WERI-Rb-1 (cell line): ENCODE data around the gene ZNHIT2.

Experiments used
- DNase-seq: peaks from one replicate; pipeline ENCODE4 v3.0.0-alpha.2; 2020
- H3K27ac ChIP-seq: fragments of 250-450 bp; sonication (Bioruptor Pico); 2 replicates; pipeline ENCODE4 v1.5.1; 2020; ENCODE audit warnings: mild to moderate bottlenecking, moderate library complexity
- H3K27me3 ChIP-seq: fragments of 250-450 bp; sonication (Bioruptor Pico); 2 replicates; pipeline ENCODE4 v1.5.1; 2021; ENCODE audit warnings: mild to moderate bottlenecking, low read depth, moderate library complexity; ENCODE audit not compliant: insufficient read depth, severe bottlenecking
- H3K36me3 ChIP-seq: fragments of 250-450 bp; sonication (Bioruptor Pico); 2 replicates; pipeline ENCODE4 v1.5.1; 2020; ENCODE audit warnings: mild to moderate bottlenecking, moderate library complexity
- H3K4me3 ChIP-seq: 2 replicates; pipeline ENCODE4 v1.5.1; 2011; ENCODE audit warnings: low read depth, mild to moderate bottlenecking, control low read depth, low read length
- H3K9me3 ChIP-seq: fragments of 250-450 bp; sonication (Bioruptor Pico); 2 replicates; pipeline ENCODE4 v1.5.1; 2021; ENCODE audit warnings: mild to moderate bottlenecking, moderate library complexity; ENCODE audit not compliant: severe bottlenecking
- CTCF ChIP-seq: IDR thresholded peaks from 2 replicates; pipeline ENCODE4 v1.5.1; 2011; ENCODE audit warnings: low read depth, mild to moderate bottlenecking, control low read depth, inconsistent platforms, low read length

The ZNHIT2 gene

GRCh38 chr11:65095427-65095826 lies 22.1 kb downstream of the ZNHIT2 start:
- Histone ChIP-seq H3K27me3 (no peaks in the 10 kb centered on the region), H3K27ac (peak overlapping the region; percentile 92; the same call in 1 of the 2 replicates), H3K36me3 (peaks cover 15% of the 10 kb centered on the region), H3K4me3 (no peak overlapping the region), H3K9me3 (no peaks in the 10 kb centered on the region)
- DNase-seq, result no peak
- TF ChIP-seq CTCF, result no peak

- no peak for TF ChIP-seq CTCF
- no peak for DNase-seq
- no peaks in the 10 kb centered on the region for H3K9me3 ChIP-seq
- H3K27ac ChIP-seq, result no peak overlapping the region
- H3K4me3 ChIP-seq, result no peak overlapping the region
- H3K27me3 ChIP-seq, result no peaks in the 10 kb centered on the region
- peaks cover 9% of the 10 kb centered on the region for H3K36me3 ChIP-seq
These were observed 26.9 kb downstream of the ZNHIT2 start for GRCh38 chr11:65090628-65091027.

GRCh38 chr11:65089621-65090020 lies 27.9 kb downstream of the ZNHIT2 start:
- H3K27me3 ChIP-seq, result no peaks in the 10 kb centered on the region
- H3K9me3 ChIP-seq, result no peaks in the 10 kb centered on the region
- no peak overlapping the region for H3K27ac ChIP-seq
- peaks cover 16% of the 10 kb centered on the region for H3K36me3 ChIP-seq
- no peak overlapping the region for H3K4me3 ChIP-seq
- no peak for TF ChIP-seq CTCF
- DNase-seq, result no peak

- H3K27ac ChIP-seq, result no peak overlapping the region
- TF ChIP-seq CTCF, result no peak
- H3K27me3 ChIP-seq, result no peaks in the 10 kb centered on the region
- peaks cover 24% of the 10 kb centered on the region for H3K36me3 ChIP-seq
- DNase-seq, result no peak
- H3K4me3 ChIP-seq, result no peak overlapping the region
- H3K9me3 ChIP-seq, result no peaks in the 10 kb centered on the region
These were observed 29.7 kb downstream of the ZNHIT2 start for GRCh38 chr11:65087827-65088226.

- no peak overlapping the region for H3K4me3 ChIP-seq
- no peak overlapping the region for H3K27ac ChIP-seq
- H3K36me3 ChIP-seq, result peaks cover 28% of the 10 kb centered on the region
- no peaks in the 10 kb centered on the region for H3K27me3 ChIP-seq
- no peak for TF ChIP-seq CTCF
- no peaks in the 10 kb centered on the region for H3K9me3 ChIP-seq
- no peak for DNase-seq
These were observed 30.3 kb downstream of the ZNHIT2 start for GRCh38 chr11:65087216-65087615.

- Histone ChIP-seq H3K4me3 (no peak overlapping the region), H3K36me3 (peaks cover 31% of the 10 kb centered on the region), H3K27me3 (no peaks in the 10 kb centered on the region), H3K27ac (no peak overlapping the region), H3K9me3 (no peaks in the 10 kb centered on the region)
- DNase-seq, result no peak
- no peak for TF ChIP-seq CTCF
These were observed 30.7 kb downstream of the ZNHIT2 start for GRCh38 chr11:65086809-65087208.
